Liver (tissue), 9 donors: Measurements from ENCODE around the gene FECH. TPM values are rescaled to one million over a fixed set of nuclear protein-coding genes. Genes with fewer than 3 reads are reported as not detected.

Experiments used
- DNase-seq: peaks from one replicate; pipeline ENCODE4 v3.0.0-alpha.2; 2017; ENCODE audit warnings: low spot score
- H3K27ac ChIP-seq, 2 donors: one replicate each; pipeline ENCODE4 v1.7.0; 2013; ENCODE audit warnings: inconsistent platforms in 2 of 2, low read length in 2 of 2, control low read depth in 1 of 2, low read depth in 1 of 2, mild to moderate bottlenecking in 1 of 2
- H3K27me3 ChIP-seq, 4 donors: one replicate each; pipeline versions ENCODE4 v1.6.1 to v1.7.0; 2013; ENCODE audit warnings: low read length in 3 of 4, inconsistent platforms in 1 of 4, mild to moderate bottlenecking in 1 of 4, moderate library complexity in 1 of 4; ENCODE audit not compliant: control insufficient read depth in 4 of 4, insufficient read depth in 4 of 4
- H3K36me3 ChIP-seq, 4 donors: one replicate each; pipeline versions ENCODE4 v1.6.1 to v1.7.0; 2013; ENCODE audit warnings: low read length in 3 of 4, mild to moderate bottlenecking in 3 of 4, low read depth in 1 of 4, moderate library complexity in 1 of 4; ENCODE audit not compliant: control insufficient read depth in 4 of 4, insufficient read depth in 3 of 4
- H3K4me1 ChIP-seq, 4 donors: one replicate each; pipeline versions ENCODE4 v1.6.1 to v1.7.0; 2013; ENCODE audit warnings: low read length in 3 of 4, mild to moderate bottlenecking in 3 of 4, moderate library complexity in 1 of 4; ENCODE audit not compliant: control insufficient read depth in 4 of 4, insufficient read depth in 4 of 4
- H3K4me3 ChIP-seq, 3 donors: one replicate each; pipeline versions ENCODE4 v1.6.1 to v1.7.0; 2013; ENCODE audit warnings: low read length in 3 of 3, control low read depth in 1 of 3, low read depth in 1 of 3, mild to moderate bottlenecking in 1 of 3
- H3K9ac ChIP-seq, 2 donors: one replicate each; pipeline ENCODE4 v1.7.0; 2013; ENCODE audit warnings: low read length in 2 of 2, mild to moderate bottlenecking in 2 of 2, moderate library complexity in 2 of 2, control low read depth in 1 of 2, low read depth in 1 of 2
- H3K9me3 ChIP-seq, 4 donors: one replicate each; pipeline versions ENCODE4 v1.6.1 to v1.7.0; 2013; ENCODE audit warnings: low read length in 3 of 4; ENCODE audit not compliant: control insufficient read depth in 4 of 4
- EGR1 ChIP-seq, 2 donors: IDR thresholded peaks; 2 replicates each; pipeline ENCODE4 v1.6.1; 2016 to 2018; ENCODE audit warnings: antibody characterized with exemption in 2 of 2, low read depth in 2 of 2
- FOXA1 ChIP-seq: IDR thresholded peaks from 2 replicates; pipeline ENCODE4 v1.6.1; 2016; ENCODE audit warnings: antibody characterized with exemption
- GABPA ChIP-seq, 2 donors: IDR thresholded peaks in 1 of 2; conservative IDR thresholded peaks in 1 of 2; 2 replicates each; pipeline ENCODE4 v1.6.1; 2016; ENCODE audit warnings: antibody characterized with exemption in 2 of 2, mild to moderate bottlenecking in 1 of 2, moderate library complexity in 1 of 2
- HNF4A ChIP-seq, 2 donors: conservative IDR thresholded peaks; 2 replicates each; pipeline ENCODE4 v1.6.1; 2016; ENCODE audit warnings: antibody characterized with exemption in 2 of 2, mild to moderate bottlenecking in 2 of 2
- HNF4G ChIP-seq: IDR thresholded peaks from 2 replicates; pipeline ENCODE4 v1.6.1; 2016; ENCODE audit warnings: antibody characterized with exemption
- JUND ChIP-seq, 2 donors: IDR thresholded peaks; 2 replicates each; pipeline ENCODE4 v1.6.1; 2016; ENCODE audit warnings: antibody characterized with exemption in 2 of 2
- RAD21 ChIP-seq, 2 donors: IDR thresholded peaks; 2 replicates each; pipeline ENCODE4 v1.6.1; 2016; ENCODE audit warnings: antibody characterized with exemption in 2 of 2, mild to moderate bottlenecking in 2 of 2
- SP1 ChIP-seq: IDR thresholded peaks from 2 replicates; pipeline ENCODE4 v1.6.1; 2018; ENCODE audit warnings: antibody characterized with exemption, mild to moderate bottlenecking
- TAF1 ChIP-seq: conservative IDR thresholded peaks from 2 replicates; pipeline ENCODE4 v1.6.1; 2016; ENCODE audit warnings: antibody characterized with exemption, mild to moderate bottlenecking
- YY1 ChIP-seq: IDR thresholded peaks from 2 replicates; pipeline ENCODE4 v1.6.1; 2016; ENCODE audit warnings: antibody characterized with exemption, mild to moderate bottlenecking
- WGBS: extraction: QIAGEN DNeasy Blood & Tissue Kit; methylation state at CpG from one replicate; pipeline ENCODE4 v1.1.7; 2013; 5-methylcytosine and 5-hydroxymethylcytosine counted together
- polyA plus RNA-seq, 2 donors: library from polyadenylated mRNA; stranded (reverse) in 1 of 2; unstranded in 1 of 2; fragments of 200-250 nt in 1 of 2; fragments of >200 nt in 1 of 2; fragmentation: Nextera tagmentation in 1 of 2; extraction: Ambion mirVana in 1 of 2; gene quantifications; one replicate each; pipeline versions ENCODE4 v1.2.1 to v1.2.3, GENCODE V29; 2013 to 2015
- total RNA-seq, 2 donors: library from RNA; depleted of rRNA; stranded (reverse); fragments of >200 nt; gene quantifications; one replicate each; pipeline ENCODE4 v1.2.3, GENCODE V29; 2014
- TF ChIP-seq, protein P1 (sequence below): IDR thresholded peaks from 2 replicates; pipeline ENCODE4 v1.6.1; 2016; ENCODE audit warnings: antibody characterized with exemption
- TF ChIP-seq, protein P2 (sequence below): IDR thresholded peaks from 2 replicates; pipeline ENCODE4 v1.6.1; 2016; ENCODE audit warnings: antibody characterized with exemption
- TF ChIP-seq, protein P3 (sequence below): fragments of 150-350 bp; IDR thresholded peaks from 2 replicates; pipeline ENCODE4 v1.5.1; 2017; ENCODE audit warnings: improper control_type of control experiment, low read depth, low read length; ENCODE audit not compliant: missing input control
- TF ChIP-seq, protein P4 (sequence below): IDR thresholded peaks from 2 replicates; pipeline ENCODE4 v1.6.1; 2016; ENCODE audit warnings: antibody characterized with exemption, mild to moderate bottlenecking
- TF ChIP-seq, protein P5 (sequence below): IDR thresholded peaks from 2 replicates; pipeline ENCODE4 v1.6.1; 2016; ENCODE audit warnings: antibody characterized with exemption
- donor health status: healthy.
- donor health status: healthy.
- donor health status: healthy.
- donor health status: healthy.
- donor health status: healthy.

Gene FECH
- total and polyA plus RNA-seq, 4 donors = 13.8 to 1,262 (median 42.1) TPM

DNA sequence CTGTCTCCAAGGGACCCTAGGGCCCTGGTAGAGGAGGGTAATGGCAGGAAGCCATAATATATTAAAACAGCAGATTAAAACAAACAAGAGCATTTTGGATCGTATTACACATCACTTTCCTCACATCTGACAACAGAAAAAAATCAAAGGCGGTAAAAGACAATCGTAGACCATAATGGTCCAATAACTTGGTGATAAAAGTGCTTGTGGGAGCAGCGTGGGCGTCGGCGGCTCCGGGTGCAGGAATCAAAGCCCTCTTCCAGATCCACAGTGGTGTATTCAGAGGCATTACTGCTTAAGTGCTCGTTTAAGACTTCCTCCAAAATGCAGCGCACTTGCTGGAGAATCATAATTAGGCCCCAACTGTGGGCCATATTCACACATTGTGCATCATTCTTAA lies 68.0 kb downstream of the FECH start:
- Histone ChIP-seq H3K27ac (no peak overlapping the region), H3K9me3 (no peaks in the 10 kb centered on the region), H3K4me1 (no peaks in the 10 kb centered on the region), H3K36me3 (no peaks in the 10 kb centered on the region), H3K9ac (no peak overlapping the region), H3K27me3 (no peaks in the 10 kb centered on the region), H3K4me3 (no peak overlapping the region)
- 80% methylated on average over 10 of the region's 10 CpGs for WGBS
- TF ChIP-seq, protein P1, sequence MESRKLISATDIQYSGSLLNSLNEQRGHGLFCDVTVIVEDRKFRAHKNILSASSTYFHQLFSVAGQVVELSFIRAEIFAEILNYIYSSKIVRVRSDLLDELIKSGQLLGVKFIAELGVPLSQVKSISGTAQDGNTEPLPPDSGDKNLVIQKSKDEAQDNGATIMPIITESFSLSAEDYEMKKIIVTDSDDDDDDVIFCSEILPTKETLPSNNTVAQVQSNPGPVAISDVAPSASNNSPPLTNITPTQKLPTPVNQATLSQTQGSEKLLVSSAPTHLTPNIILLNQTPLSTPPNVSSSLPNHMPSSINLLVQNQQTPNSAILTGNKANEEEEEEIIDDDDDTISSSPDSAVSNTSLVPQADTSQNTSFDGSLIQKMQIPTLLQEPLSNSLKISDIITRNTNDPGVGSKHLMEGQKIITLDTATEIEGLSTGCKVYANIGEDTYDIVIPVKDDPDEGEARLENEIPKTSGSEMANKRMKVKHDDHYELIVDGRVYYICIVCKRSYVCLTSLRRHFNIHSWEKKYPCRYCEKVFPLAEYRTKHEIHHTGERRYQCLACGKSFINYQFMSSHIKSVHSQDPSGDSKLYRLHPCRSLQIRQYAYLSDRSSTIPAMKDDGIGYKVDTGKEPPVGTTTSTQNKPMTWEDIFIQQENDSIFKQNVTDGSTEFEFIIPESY = no peak
- TF ChIP-seq, protein P2, sequence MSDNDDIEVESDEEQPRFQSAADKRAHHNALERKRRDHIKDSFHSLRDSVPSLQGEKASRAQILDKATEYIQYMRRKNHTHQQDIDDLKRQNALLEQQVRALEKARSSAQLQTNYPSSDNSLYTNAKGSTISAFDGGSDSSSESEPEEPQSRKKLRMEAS = no peak
- TF ChIP-seq HNF4G = no peak
- no peak for TF ChIP-seq EGR1 (IDR thresholded peaks at IDR 0.05; ENCODE audit: low read depth in 2 of 2)
- TF ChIP-seq, protein P3, sequence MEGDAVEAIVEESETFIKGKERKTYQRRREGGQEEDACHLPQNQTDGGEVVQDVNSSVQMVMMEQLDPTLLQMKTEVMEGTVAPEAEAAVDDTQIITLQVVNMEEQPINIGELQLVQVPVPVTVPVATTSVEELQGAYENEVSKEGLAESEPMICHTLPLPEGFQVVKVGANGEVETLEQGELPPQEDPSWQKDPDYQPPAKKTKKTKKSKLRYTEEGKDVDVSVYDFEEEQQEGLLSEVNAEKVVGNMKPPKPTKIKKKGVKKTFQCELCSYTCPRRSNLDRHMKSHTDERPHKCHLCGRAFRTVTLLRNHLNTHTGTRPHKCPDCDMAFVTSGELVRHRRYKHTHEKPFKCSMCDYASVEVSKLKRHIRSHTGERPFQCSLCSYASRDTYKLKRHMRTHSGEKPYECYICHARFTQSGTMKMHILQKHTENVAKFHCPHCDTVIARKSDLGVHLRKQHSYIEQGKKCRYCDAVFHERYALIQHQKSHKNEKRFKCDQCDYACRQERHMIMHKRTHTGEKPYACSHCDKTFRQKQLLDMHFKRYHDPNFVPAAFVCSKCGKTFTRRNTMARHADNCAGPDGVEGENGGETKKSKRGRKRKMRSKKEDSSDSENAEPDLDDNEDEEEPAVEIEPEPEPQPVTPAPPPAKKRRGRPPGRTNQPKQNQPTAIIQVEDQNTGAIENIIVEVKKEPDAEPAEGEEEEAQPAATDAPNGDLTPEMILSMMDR = no peak
- no peak for TF ChIP-seq RAD21 (IDR thresholded peaks at IDR 0.05)
- TF ChIP-seq, protein P4, sequence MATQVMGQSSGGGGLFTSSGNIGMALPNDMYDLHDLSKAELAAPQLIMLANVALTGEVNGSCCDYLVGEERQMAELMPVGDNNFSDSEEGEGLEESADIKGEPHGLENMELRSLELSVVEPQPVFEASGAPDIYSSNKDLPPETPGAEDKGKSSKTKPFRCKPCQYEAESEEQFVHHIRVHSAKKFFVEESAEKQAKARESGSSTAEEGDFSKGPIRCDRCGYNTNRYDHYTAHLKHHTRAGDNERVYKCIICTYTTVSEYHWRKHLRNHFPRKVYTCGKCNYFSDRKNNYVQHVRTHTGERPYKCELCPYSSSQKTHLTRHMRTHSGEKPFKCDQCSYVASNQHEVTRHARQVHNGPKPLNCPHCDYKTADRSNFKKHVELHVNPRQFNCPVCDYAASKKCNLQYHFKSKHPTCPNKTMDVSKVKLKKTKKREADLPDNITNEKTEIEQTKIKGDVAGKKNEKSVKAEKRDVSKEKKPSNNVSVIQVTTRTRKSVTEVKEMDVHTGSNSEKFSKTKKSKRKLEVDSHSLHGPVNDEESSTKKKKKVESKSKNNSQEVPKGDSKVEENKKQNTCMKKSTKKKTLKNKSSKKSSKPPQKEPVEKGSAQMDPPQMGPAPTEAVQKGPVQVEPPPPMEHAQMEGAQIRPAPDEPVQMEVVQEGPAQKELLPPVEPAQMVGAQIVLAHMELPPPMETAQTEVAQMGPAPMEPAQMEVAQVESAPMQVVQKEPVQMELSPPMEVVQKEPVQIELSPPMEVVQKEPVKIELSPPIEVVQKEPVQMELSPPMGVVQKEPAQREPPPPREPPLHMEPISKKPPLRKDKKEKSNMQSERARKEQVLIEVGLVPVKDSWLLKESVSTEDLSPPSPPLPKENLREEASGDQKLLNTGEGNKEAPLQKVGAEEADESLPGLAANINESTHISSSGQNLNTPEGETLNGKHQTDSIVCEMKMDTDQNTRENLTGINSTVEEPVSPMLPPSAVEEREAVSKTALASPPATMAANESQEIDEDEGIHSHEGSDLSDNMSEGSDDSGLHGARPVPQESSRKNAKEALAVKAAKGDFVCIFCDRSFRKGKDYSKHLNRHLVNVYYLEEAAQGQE = no peak
- no peak for TF ChIP-seq TAF1
- TF ChIP-seq, protein P5, sequence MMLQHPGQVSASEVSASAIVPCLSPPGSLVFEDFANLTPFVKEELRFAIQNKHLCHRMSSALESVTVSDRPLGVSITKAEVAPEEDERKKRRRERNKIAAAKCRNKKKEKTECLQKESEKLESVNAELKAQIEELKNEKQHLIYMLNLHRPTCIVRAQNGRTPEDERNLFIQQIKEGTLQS = no peak
- TF ChIP-seq GABPA (IDR thresholded peaks at IDR 0.05 in 1 of 2, conservative IDR thresholded peaks at IDR 0.05 in 1 of 2) = no peak
- TF ChIP-seq HNF4A (conservative IDR thresholded peaks at IDR 0.05) = no peak
- TF ChIP-seq FOXA1 = no peak
- no peak for TF ChIP-seq JUND (IDR thresholded peaks at IDR 0.05)
- TF ChIP-seq SP1 = no peak
- no peak for TF ChIP-seq YY1
- no peak for DNase-seq

DNA sequence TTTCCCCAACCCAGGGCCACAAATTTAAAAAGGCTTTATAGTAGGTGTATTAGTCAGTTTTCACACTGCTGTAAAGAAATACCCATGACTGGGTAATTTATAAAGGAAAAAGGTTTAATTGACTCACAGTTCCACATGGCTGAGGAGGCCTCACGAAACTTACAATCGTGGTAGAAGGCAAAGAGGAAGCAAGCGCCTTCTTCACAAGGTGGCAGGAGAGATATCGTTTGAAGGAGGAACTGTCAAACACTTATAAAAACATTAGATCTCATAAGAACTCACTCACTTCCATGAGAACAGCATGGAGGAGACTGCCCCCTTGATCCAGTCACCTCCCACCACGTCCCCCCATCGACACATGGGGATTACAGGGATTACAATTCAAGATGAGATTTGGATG lies 70.4 kb downstream of the FECH start:
- no peak overlapping the region for H3K27ac ChIP-seq
- no peak for DNase-seq
- no peaks in the 10 kb centered on the region for H3K27me3 ChIP-seq
- no peaks in the 10 kb centered on the region for H3K9me3 ChIP-seq
- no peaks in the 10 kb centered on the region for H3K36me3 ChIP-seq
- H3K9ac ChIP-seq = no peak overlapping the region
- no peak overlapping the region for H3K4me3 ChIP-seq
- H3K4me1 ChIP-seq = no peaks in the 10 kb centered on the region
- TF ChIP-seq SP1 = no peak
- 77% methylated on average over 6 of the region's 6 CpGs for WGBS
